ENCODE data around the gene TBC1D10B.

GRCh38 chr16:30395155-30395991 is 25.1 kb upstream of the TBC1D10B start, which contains the start of gene ZNF48:
- TF ChIP-seq CTCF (IDR thresholded peaks at IDR 0.05) (peak in 1 of 2 donors; percentile 24), EP300 (IDR thresholded peaks at IDR 0.05) (no peak), POLR2A (IDR thresholded peaks at IDR 0.05) (peak in 1 of 2 donors; percentile 30)

Data from suprapubic skin (tissue), 3 donors.